Stimulated activated CD8-positive, alpha-beta memory T cell treated with anti-CD3 and anti-CD28 coated beads, Interleukin-7, amount 100 ng/mL, for 1 hour (primary cell): ENCODE data around the gene SLC4A1.

Experiments
- DNase-seq, 2 donors: peaks; one replicate each; pipeline ENCODE4 v3.0.0-alpha.2; 2020; ENCODE audit warnings: low read depth in 2 of 2

SLC4A1 gene

GRCh38 chr17:44283344-44284023, 15.5 kb upstream of the SLC4A1 start:
- no peak for DNase-seq

DNA sequence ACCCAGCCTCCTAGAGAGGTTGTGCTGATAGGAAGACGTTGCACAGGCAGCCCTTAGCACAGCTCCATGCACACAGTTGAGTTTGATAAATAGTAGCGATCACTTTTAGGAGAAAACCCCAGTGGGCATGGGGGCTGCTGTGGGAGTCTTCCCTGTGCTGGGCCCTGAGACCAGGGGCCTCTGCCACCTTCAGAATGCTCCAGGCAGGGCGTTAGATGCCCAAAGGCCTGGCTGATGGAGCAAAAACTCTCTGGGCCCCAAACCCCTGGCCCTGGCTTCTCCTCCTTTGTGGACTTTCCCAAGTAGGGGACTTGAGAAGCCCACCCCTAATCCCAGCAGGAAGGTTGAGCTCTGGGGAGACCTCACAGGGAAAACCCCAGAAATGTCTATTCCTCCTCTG, 14.3 kb upstream of the SLC4A1 start:
- no peak for DNase-seq

GRCh38 chr17:44281570-44281969, 13.6 kb upstream of the SLC4A1 start:
- DNase-seq, result no peak

DNA sequence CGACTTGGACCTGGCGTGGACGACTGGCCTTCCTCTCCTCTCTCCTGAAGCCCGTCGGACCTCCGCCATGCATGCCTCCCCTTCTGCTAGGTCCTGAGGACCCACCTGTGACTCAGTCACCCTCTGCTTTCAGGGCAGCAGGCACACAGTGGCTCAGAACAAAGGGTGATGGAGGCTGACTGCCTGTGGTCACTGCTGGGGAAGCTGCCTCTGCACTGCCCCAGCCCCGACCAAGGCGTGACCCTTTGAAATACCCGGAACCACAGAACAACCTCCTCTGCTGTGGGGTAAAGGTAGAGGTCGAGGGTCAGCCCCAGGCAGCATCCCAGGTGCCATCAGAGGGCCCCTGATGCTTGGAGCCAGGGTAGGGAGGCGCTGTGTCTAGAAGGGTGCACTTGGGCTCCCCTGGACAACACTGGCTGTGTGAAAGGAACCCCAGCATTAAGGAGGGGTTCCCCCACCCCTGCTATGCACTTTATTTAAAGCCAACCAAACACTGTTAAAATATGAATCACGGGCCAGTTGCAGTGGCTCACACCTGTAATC, 12.5 kb upstream of the SLC4A1 start:
- no peak for DNase-seq

DNA sequence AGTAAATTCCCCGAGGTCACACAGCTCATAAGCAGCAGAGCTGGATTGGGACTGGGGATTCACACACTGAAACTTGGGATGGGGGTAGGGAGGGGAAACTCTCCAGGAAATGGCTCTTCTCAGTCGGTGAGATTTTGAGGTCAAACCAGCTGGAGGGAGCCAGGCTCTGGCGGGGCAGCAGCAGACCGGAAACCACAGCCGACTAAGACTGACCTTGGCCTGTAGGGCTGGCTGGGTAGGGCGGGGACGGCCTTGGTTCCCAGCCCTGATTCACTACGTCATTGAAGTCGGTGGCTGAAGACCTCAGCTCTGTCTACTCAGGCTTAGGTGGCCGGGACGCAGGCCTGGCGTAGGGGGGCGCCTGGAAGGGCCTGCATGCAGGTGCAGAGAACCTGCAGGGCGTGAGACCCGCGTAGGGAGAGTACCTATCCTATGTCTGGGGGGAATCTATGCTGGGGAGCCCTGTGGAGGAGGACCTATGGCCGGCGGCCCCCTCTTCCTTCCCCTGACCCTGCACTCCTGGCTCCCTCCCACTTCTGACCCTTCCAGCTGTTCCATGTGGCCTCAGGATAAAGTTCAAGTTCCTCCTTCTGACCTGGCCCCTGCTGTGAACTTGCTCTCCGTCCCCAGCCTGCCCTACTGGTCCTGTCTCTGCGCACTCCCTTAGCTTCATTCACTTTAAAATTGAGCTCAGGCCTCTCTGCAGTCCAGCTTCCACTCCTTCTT, 11.9 kb upstream of the SLC4A1 start:
- no peak for DNase-seq

DNA sequence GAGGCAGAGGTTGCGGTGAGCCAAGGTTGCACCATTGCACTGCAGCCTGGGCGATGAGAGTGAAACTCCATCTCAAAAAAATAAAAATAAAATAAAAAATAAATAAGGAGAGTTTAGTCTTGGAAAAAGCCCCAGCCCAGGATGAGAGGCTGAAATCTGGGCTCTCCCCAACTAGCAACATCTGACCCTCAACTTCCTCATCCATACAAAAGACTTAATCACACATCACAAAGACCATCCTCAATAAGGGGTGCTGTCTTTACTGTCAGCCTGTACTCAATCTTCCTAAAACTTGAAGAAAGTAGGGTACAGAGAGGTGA, 11.4 kb upstream of the SLC4A1 start:
- no peak for DNase-seq

- DNase-seq, result no peak
These were observed 10.0 kb upstream of the SLC4A1 start for GRCh38 chr17:44277976-44278375.

GRCh38 chr17:44273607-44274006, 5.7 kb upstream of the SLC4A1 start:
- no peak for DNase-seq

- no peak for DNase-seq
These were observed 5.0 kb upstream of the SLC4A1 start for GRCh38 chr17:44272954-44273353.

GRCh38 chr17:44272321-44272951, 4.5 kb upstream of the SLC4A1 start:
- no peak for DNase-seq

GRCh38 chr17:44269535-44270240, 1.8 kb upstream of the SLC4A1 start:
- no peak for DNase-seq

GRCh38 chr17:44268709-44269534, 987 bp upstream of the SLC4A1 start:
- DNase-seq, result no peak

GRCh38 chr17:44267165-44267455, 825 bp downstream of the SLC4A1 start:
- no peak for DNase-seq

- no peak for DNase-seq
These were observed 1.4 kb downstream of the SLC4A1 start for GRCh38 chr17:44266402-44267164.

DNA sequence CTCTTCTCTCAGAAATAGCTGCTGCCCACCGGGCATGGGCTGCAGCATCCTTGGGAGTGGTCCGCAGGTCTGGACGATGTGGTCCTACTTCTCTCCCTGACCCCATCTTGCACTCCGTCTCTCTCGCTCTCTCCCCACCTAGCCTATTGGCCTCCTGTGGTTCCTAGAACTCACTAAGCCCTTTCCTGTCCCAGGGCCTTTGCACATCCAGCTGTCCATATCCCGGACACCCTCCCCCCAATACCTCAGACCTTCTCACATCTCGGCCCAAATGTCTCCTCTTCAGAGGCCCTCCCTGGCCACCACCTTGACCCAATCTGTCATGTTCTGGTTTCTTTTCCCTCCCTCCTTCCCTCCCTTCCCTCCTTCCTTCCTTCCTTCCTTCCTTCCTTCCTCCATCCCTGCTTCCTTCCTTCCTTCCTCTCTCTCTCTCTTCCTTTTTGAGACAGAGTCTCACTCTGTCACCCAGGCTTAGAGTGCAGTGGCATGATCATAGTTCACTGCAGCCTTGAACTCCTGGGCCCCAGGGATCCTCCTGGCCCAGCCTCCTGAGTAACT, 4.5 kb downstream of the SLC4A1 start:
- DNase-seq, result no peak

DNA sequence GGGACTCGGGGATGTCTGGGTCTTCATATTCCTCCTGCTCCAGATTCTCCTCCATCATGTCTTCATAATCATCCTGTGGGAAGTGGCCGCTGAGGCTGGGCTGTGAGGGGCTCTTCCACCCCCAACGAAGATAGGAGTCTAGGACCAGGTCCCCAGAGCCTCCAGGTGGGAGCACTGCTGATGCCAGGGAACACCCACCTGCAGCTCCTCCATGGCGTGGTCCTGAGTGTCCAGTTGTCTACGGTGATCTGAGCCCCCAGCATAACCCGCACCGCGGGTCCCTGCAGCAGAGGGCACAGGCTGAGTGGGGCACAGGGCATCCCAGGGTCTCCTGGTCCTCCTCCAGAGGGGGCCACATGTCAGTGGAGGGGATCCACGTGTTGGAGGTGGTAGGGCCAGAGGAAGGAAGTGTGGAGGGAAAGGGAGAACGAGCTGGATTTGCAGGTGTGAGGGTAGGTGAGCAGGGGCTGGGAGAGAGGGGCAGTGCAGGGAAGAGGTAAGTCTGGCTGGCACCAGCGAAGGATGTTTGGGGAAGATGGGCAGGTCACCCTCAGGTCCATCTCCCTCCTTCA, 5.2 kb downstream of the SLC4A1 start:
- DNase-seq, result no peak

DNA sequence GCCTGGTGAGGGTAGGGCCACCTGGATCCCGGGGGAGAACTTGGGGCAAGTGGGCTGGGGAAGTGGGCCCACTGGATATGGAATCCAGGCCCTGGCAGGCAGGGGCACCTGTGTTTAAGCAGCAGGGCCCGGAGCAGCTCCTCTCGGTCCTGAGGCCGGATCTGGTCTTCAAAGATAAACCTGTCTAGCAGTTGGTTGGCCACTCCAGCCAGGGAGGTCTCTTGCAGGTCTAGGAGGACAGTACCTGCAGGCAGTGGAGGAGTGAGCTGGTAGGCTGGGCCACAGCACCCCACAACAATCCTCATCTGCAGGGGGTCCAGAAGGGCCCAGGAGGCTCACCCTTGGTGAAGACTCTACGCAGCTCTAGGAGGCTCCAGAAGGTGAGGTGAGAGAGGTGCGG, 7.6 kb downstream of the SLC4A1 start:
- DNase-seq, result no peak

GRCh38 chr17:44258811-44259351, 9.1 kb downstream of the SLC4A1 start:
- DNase-seq, result no peak

GRCh38 chr17:44257815-44258760, 9.8 kb downstream of the SLC4A1 start:
- no peak for DNase-seq
